ENCODE data around the gene CISH. TPM values are rescaled to one million over a fixed set of nuclear protein-coding genes. Genes with fewer than 3 reads are reported as not detected.

CISH gene
- total and polyA plus RNA-seq, 12 donors: 5.4 to 131 (median 23.1) TPM

DNA sequence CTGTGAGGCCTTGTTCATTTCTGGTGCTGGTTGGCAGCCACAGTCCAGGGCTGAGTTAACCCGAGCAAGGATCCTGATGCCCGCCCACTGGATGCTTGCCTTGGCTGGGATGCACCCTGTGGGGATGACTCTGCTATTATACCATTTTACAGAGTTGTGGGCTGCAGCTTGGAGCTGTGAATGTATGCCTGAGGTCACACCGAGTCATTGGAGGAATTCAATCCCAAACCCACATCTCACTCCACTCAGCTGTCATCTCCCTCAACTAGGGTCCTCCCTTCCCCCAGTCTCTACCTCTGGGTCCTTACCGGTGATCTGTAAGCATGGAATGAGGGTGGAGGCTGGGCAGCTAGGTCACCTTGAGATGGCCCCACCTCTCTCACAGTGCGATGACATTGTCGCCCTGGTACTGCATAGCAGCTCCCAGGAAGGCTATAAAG, 27.5 kb upstream of the CISH start:
- H3K27me3 ChIP-seq: no peaks in the 10 kb centered on the region
- H3K27ac ChIP-seq: peak overlapping the region in 9 of 10 donors; percentile 12 to 76 (median 68)
- ATAC-seq: peak in 7 of 8 donors; percentile 18 to 53 (median 50)
- H3K36me3 ChIP-seq: peaks cover 0 to 55% (median 7%) of the 10 kb centered on the region in 9 donors
- DNase-seq: no peak
- no peak overlapping the region for H3K4me3 ChIP-seq
- H3K4me1 ChIP-seq: peaks cover 21 to 70% (median 52%) of the 10 kb centered on the region in 9 donors
- no peaks in the 10 kb centered on the region for H3K9me3 ChIP-seq
- no peak for TF ChIP-seq CTCF (IDR thresholded peaks at IDR 0.05)
- WGBS, 2 donors: 41 to 68% methylated on average over 6 of the region's 6 CpGs
- intact Hi-C loops (cut with DNase I): no loop called here

DNA sequence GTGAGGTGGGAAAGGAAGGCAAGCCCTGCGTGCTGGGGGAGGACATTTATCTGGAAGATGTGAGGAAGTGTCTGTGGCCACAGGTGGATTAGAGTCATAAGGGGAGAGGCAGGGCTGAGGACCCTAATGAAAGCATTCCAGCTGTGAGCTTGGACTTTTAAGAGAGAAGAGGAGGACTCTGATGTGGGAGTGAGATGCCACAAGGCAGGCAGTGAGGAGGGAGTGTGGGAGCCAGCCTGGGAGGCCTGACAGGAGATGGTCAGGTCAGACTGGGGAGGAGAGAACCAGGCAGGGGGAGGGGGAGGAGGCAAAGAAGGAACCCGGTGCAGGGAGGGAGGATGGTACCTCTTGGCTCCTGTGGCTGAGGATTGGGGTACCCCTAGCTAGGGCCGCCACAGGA, 26.4 kb upstream of the CISH start:
- Histone ChIP-seq H3K36me3 (peaks cover 0 to 44% (median 7%) of the 10 kb centered on the region in 9 donors), H3K4me3 (no peak overlapping the region), H3K27ac (peak overlapping the region in 9 of 10 donors; percentile 32 to 76 (median 68)), H3K4me1 (peaks cover 10 to 70% (median 46%) of the 10 kb centered on the region in 9 donors), H3K27me3 (no peaks in the 10 kb centered on the region), H3K9me3 (no peaks in the 10 kb centered on the region)
- intact Hi-C loops (cut with DNase I): no loop called here
- no peak for TF ChIP-seq CTCF (IDR thresholded peaks at IDR 0.05)
- 62 to 67% methylated on average over 3 of the region's 3 CpGs for WGBS, 2 donors
- ATAC-seq: peak in 5 of 8 donors; percentile 11 to 46 (median 27)
- no peak for DNase-seq

- peaks cover 10 to 74% (median 55%) of the 10 kb centered on the region in 9 donors for H3K4me1 ChIP-seq
Measured at GRCh38 chr3:50637011-50637410, 25.4 kb upstream of the CISH start.

GRCh38 chr3:50635066-50635465, 23.5 kb upstream of the CISH start:
- no peak overlapping the region for H3K4me3 ChIP-seq
- intact Hi-C loops (cut with DNase I): no loop called here
- H3K4me1 ChIP-seq: peaks cover 10 to 89% (median 70%) of the 10 kb centered on the region in 9 donors
- no peak overlapping the region for H3K27ac ChIP-seq
- H3K36me3 ChIP-seq: peaks cover 0 to 24% (median 0%) of the 10 kb centered on the region in 9 donors
- H3K27me3 ChIP-seq: no peaks in the 10 kb centered on the region
- DNase-seq (no peak), ATAC-seq (no peak)
- no peak for TF ChIP-seq CTCF (IDR thresholded peaks at IDR 0.05)
- no peaks in the 10 kb centered on the region for H3K9me3 ChIP-seq

More at GRCh38 chr3:50637011-50637410, 25.4 kb upstream of the CISH start:
- Histone ChIP-seq H3K4me3 (no peak overlapping the region), H3K27ac (peak overlapping the region in 9 of 10 donors; percentile 6 to 76 (median 56)), H3K9me3 (no peaks in the 10 kb centered on the region), H3K36me3 (peaks cover 0 to 35% (median 7%) of the 10 kb centered on the region in 9 donors), H3K27me3 (no peaks in the 10 kb centered on the region)
- intact Hi-C loops (cut with DNase I): no loop called here
- ATAC-seq (peak in 2 of 8 donors; percentile 7 to 15), DNase-seq (no peak)
- no peak for TF ChIP-seq CTCF (IDR thresholded peaks at IDR 0.05)
- 66 to 75% methylated on average over 4 of the region's 4 CpGs for WGBS, 2 donors

Data from heart right ventricle (tissue), 16 donors.